BJ (cell line): ENCODE results near the gene HLA-F. TPM values are rescaled to one million over a fixed set of nuclear protein-coding genes. Genes with fewer than 3 reads are reported as not detected.

Experiments used
- CTCF ChIA-PET: fragments of 350-600 bp; formaldehyde crosslinking; extraction: SDS; loops from one replicate; lab custom pipeline; 2021; ENCODE audit warnings: antibody characterized with exemption, inconsistent platforms; lab: Yijun Ruan, JAX
- POLR2A ChIA-PET: fragments of 300-600 bp; sonication (Branson Sonifier 250); formaldehyde crosslinking; extraction: SDS; loops from one replicate; lab custom pipeline; 2021; ENCODE audit warnings: antibody characterized with exemption; lab: Charles Lee
- DNase-seq: peaks from one replicate; pipeline ENCODE4 v3.0.0-alpha.2; 2011; ENCODE audit warnings: low read depth
- H3K27me3 ChIP-seq: 2 replicates; pipeline ENCODE4 v1.6.0; 2011; ENCODE audit warnings: low read length; ENCODE audit not compliant: control insufficient read depth, insufficient read depth
- H3K36me3 ChIP-seq: 2 replicates; pipeline ENCODE4 v1.5.1; 2011; ENCODE audit warnings: low read length; ENCODE audit not compliant: control insufficient read depth, insufficient read depth
- H3K4me3 ChIP-seq: 2 replicates; pipeline ENCODE4 v1.5.1; 2011; ENCODE audit warnings: low read depth, mild to moderate bottlenecking, control low read depth, low read length
- polyA plus RNA-seq: library from polyadenylated mRNA; depleted of rRNA; stranded (reverse); fragments of >200 nt; gene quantifications from 2 replicates; pipeline ENCODE4 v1.2.3, GENCODE V29; 2011
- TF ChIP-seq, protein P1 (sequence below): IDR thresholded peaks from 2 replicates; pipeline ENCODE4 v1.5.1; 2011; ENCODE audit warnings: low read depth, mild to moderate bottlenecking, control low read depth, inconsistent platforms, low read length, moderate library complexity; ENCODE audit not compliant: insufficient read depth

Gene HLA-F
- polyA plus RNA-seq, 1 experiment = 30.7 TPM

GRCh38 chr6:29748391-29749307 lies 25.4 kb downstream of the HLA-F start:
- Histone ChIP-seq H3K27me3 (no peaks in the 10 kb centered on the region), H3K4me3 (peak overlapping the region; percentile 85), H3K36me3 (no peaks in the 10 kb centered on the region; the same call in 1 of the 2 replicates)
- TF ChIP-seq, protein P1, sequence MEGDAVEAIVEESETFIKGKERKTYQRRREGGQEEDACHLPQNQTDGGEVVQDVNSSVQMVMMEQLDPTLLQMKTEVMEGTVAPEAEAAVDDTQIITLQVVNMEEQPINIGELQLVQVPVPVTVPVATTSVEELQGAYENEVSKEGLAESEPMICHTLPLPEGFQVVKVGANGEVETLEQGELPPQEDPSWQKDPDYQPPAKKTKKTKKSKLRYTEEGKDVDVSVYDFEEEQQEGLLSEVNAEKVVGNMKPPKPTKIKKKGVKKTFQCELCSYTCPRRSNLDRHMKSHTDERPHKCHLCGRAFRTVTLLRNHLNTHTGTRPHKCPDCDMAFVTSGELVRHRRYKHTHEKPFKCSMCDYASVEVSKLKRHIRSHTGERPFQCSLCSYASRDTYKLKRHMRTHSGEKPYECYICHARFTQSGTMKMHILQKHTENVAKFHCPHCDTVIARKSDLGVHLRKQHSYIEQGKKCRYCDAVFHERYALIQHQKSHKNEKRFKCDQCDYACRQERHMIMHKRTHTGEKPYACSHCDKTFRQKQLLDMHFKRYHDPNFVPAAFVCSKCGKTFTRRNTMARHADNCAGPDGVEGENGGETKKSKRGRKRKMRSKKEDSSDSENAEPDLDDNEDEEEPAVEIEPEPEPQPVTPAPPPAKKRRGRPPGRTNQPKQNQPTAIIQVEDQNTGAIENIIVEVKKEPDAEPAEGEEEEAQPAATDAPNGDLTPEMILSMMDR = no peak
- CTCF ChIA-PET = interaction anchor here (0.6 to 7.7 kb wide), 10 partner anchors 9 to 1061 kb away, joined by 3 to 62 read pairs (median 4); no protein-coding TSS in a partner anchor
- POLR2A ChIA-PET = no interaction called here
- DNase-seq = peak; percentile 37

DNA sequence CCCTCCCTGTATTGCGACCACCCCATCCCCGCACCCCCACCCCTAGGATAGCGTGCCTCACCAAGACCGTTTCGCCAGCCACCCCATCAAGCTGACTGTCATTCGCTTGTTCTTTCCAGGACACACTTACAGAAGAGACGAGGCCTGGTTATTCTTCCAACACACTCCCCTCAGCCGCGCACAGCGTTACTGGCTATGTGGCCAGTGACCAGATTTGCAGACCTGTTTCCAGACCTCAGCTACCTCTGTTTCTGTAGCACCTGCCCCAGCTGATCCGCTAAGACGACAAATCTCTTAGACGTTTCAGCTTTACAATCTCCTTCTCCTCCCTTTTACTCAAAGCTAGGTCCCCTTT lies 26.1 kb downstream of the HLA-F start:
- ChIA-PET POLR2A (no interaction called here), CTCF (interaction anchor here (0.6 to 7.7 kb wide), 9 partner anchors 8 to 380 kb away, joined by 3 to 62 read pairs (median 3); no protein-coding TSS in a partner anchor)
- TF ChIP-seq, protein P1 = no peak
- Histone ChIP-seq H3K36me3 (no peaks in the 10 kb centered on the region; the same call in 1 of the 2 replicates), H3K27me3 (no peaks in the 10 kb centered on the region), H3K4me3 (peak overlapping the region; percentile 85)
- no peak for DNase-seq

- ChIA-PET POLR2A (no interaction called here), CTCF (interaction anchor here (0.6 to 7.7 kb wide), 7 partner anchors 8 to 380 kb away, joined by 3 to 62 read pairs (median 3); no protein-coding TSS in a partner anchor)
- H3K27me3 ChIP-seq = no peaks in the 10 kb centered on the region
- no peak overlapping the region for H3K4me3 ChIP-seq
- DNase-seq = no peak
- TF ChIP-seq, protein P1 = no peak
- H3K36me3 ChIP-seq = no peaks in the 10 kb centered on the region
Measured at GRCh38 chr6:29749668-29750067, 26.4 kb downstream of the HLA-F start.

DNA sequence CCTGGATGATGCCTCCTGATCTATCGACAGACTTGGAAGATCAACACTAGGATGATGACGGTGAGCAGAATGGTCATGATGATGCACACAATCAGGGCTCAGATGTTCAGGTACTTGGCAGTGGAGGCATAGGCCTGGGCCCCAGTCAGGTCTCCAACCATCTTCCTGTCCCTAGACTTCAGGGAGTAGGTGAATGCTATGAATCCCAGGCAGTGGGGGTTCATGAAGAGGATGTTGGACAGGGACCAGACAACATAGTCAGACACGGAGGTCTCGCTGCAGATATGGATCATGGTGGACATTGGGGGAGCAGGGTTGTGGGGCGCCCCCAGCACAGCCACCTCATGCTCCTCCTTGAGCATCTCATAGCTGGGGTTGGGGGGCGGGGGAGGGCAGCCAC lies 27.5 kb downstream of the HLA-F start:
- Histone ChIP-seq H3K36me3 (no peaks in the 10 kb centered on the region), H3K27me3 (0 out of 2 replicates have a peak, but pooled peaks cover 1% of the 10 kb centered on the region), H3K4me3 (no peak overlapping the region)
- ChIA-PET CTCF (interaction anchor here (1.0 to 7.7 kb wide), 4 partner anchors 13 to 351 kb away, joined by 3 to 62 read pairs (median 8); no protein-coding TSS in a partner anchor), POLR2A (no interaction called here)
- TF ChIP-seq, protein P1 = no peak
- no peak for DNase-seq

DNA sequence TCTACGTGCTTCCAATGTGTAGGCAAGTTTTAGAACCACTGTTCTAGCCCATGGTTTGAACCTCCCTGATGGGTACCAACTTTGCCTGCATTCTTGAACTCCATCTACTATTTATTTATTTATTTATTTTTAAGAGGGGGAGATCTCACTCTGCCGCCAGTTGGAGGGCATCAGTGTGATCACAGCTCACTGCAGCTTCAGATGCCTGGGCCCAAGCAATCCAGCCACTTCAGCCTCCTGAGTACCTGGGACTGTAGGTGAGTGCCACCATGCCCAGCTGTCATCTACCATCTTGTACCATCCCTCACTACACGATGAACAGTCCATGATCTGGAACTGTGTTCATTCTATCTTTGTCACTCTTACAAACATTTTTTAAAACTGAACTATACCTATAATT lies 28.2 kb downstream of the HLA-F start:
- Histone ChIP-seq H3K36me3 (no peaks in the 10 kb centered on the region), H3K4me3 (no peak overlapping the region), H3K27me3 (peaks cover 7% of the 10 kb centered on the region)
- POLR2A ChIA-PET = no interaction called here
- DNase-seq = no peak
- TF ChIP-seq, protein P1 = no peak
- CTCF ChIA-PET = interaction anchor here (2.2 to 7.7 kb wide), 4 partner anchors 10 to 101 kb away, joined by 7 to 62 read pairs (median 10); no protein-coding TSS in a partner anchor
